MCF 10A (cell line): Measurements from ENCODE around the gene PPP1R14D. TPM values are rescaled to one million over a fixed set of nuclear protein-coding genes. Genes with fewer than 3 reads are reported as not detected.

Experiments used
- BruUV-seq: library from RNA; stranded (reverse); fragments of 400-500 nt; replicated peaks from 2 replicates; lab custom pipeline; 2021; lab: Mats Ljungman, UMichigan
- CTCF ChIA-PET: fragments of 300-600 bp; sonication (Branson Sonifier 250); formaldehyde crosslinking; extraction: SDS; loops from one replicate; lab custom pipeline; 2021; ENCODE audit warnings: antibody characterized with exemption, inconsistent platforms; lab: Yijun Ruan, JAX
- POLR2A ChIA-PET: fragments of 300-600, 350-650 bp; sonication (Branson Sonifier 250); formaldehyde crosslinking; extraction: SDS; loops from one replicate; lab custom pipeline; 2020; ENCODE audit warnings: antibody characterized with exemption, inconsistent platforms; lab: Yijun Ruan, JAX
- DNase-seq: peaks from one replicate; pipeline ENCODE4 v3.0.0-alpha.2; 2018; ENCODE audit not compliant: unreplicated experiment
- H3K27ac Mint-ChIP-seq: one replicate; pipeline ENCODE4 v1.8.0; 2022; ENCODE audit warnings: mild to moderate bottlenecking, low read depth, mixed read lengths; ENCODE audit not compliant: unreplicated experiment
- H3K27me3 Mint-ChIP-seq: one replicate; pipeline ENCODE4 v1.8.0; 2022; ENCODE audit warnings: mixed read lengths; ENCODE audit not compliant: insufficient read depth, unreplicated experiment
- H3K36me3 Mint-ChIP-seq: one replicate; pipeline ENCODE4 v1.8.0; 2022; ENCODE audit warnings: mild to moderate bottlenecking, moderate library complexity, mixed read lengths; ENCODE audit not compliant: insufficient read depth, unreplicated experiment
- H3K4me1 Mint-ChIP-seq: one replicate; pipeline ENCODE4 v1.8.0; 2022; ENCODE audit warnings: mixed read lengths; ENCODE audit not compliant: insufficient read depth, unreplicated experiment
- H3K4me3 Mint-ChIP-seq: one replicate; pipeline ENCODE4 v1.8.0; 2022; ENCODE audit warnings: mild to moderate bottlenecking, moderate library complexity, mixed read lengths; ENCODE audit not compliant: unreplicated experiment
- H3K9me3 Mint-ChIP-seq: one replicate; pipeline ENCODE4 v1.8.0; 2022; ENCODE audit warnings: mixed read lengths; ENCODE audit not compliant: unreplicated experiment
- CTCF ChIP-seq: fragments of 200-600 bp; IDR thresholded peaks from one replicate; pipeline ENCODE4 v1.8.0; 2022; ENCODE audit warnings: antibody characterized with exemption, mild to moderate bottlenecking; ENCODE audit not compliant: unreplicated experiment
- intact Hi-C: fragments of 100-400 bp; cut with micrococcal nuclease; formaldehyde crosslinking; loops from 2 replicates; pipeline ENCODE4 v1.14.1; 2022
- total RNA-seq: library from RNA; stranded (reverse); gene quantifications from 2 replicates; pipeline ENCODE4 v1.2.3, GENCODE V29; 2022

The PPP1R14D gene
- total RNA-seq, 1 experiment from 2014 or later = not detected

DNA sequence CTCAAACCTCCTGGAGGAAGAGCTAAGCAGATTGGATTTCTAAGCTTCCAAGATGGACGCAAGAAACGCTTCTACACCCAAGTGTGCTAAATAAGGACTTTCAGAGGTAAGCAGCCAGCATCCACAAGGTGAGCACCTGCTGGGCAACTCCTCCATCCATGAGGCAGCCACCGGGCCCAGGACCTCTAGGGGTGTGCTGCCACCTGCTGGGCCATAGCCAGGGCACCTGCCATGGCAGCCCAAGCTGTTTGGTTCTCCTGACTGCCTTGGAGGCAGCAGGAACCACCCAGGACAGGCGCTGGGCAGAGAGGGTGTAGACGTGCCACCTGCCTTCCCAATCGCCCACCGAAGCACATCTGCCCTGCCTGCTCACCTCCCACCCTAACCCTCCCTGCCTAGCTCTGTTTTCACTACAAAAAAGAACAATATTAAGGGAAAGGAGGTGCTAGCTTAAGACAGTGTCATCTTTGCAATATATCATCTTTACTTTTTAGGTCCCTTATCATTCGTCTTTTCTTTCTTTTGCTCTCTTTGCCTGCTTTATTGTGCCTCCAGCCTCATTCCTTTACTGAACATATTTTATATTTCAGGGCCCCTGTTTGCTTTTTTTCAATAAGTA is 45.8 kb downstream of the PPP1R14D start:
- no TSS peak for BruUV-seq
- no peak overlapping the region for H3K4me3 Mint-ChIP-seq
- H3K27me3 Mint-ChIP-seq = no peaks in the 10 kb centered on the region
- peaks cover 27% of the 10 kb centered on the region for H3K36me3 Mint-ChIP-seq
- intact Hi-C loops = loop anchor here (1.0 to 5.0 kb wide), 3 partner anchors 36 to 194 kb away; no protein-coding TSS in a partner anchor
- H3K4me1 Mint-ChIP-seq = peaks cover 17% of the 10 kb centered on the region
- TF ChIP-seq CTCF = peak; percentile 72
- no peak overlapping the region for H3K27ac Mint-ChIP-seq
- ChIA-PET CTCF (interaction anchor here (0.5 to 2.1 kb wide), 37 partner anchors 10 to 672 kb away, joined by 3 to 27 read pairs (median 4); partner anchors contain the start of genes C15orf62 and VPS18), POLR2A (interaction anchor here (0.6 to 1.3 kb wide), 9 partner anchors 10 to 74 kb away, joined by 3 to 4 read pairs (median 3); partner anchors contain the start of gene C15orf62)
- H3K9me3 Mint-ChIP-seq = no peaks in the 10 kb centered on the region
- peak; percentile 83 for DNase-seq

GRCh38 chr15:40776537-40777141 is 51.9 kb downstream of the PPP1R14D start:
- ChIA-PET POLR2A (interaction anchor here (0.5 to 4.2 kb wide), 19 partner anchors 8 to 1516 kb away, joined by 3 to 28 read pairs (median 4); partner anchors contain the start of genes DNAJC17, GCHFR, RAD51 and SPINT1), CTCF (interaction anchor here (0.5 to 2.4 kb wide), 17 partner anchors 8 to 1974 kb away, joined by 3 to 18 read pairs (median 3); partner anchors contain the start of gene RHOV)
- no peak for TF ChIP-seq CTCF
- peak; percentile 96 for DNase-seq
- Mint-ChIP-seq H3K4me3 (peak overlapping the region; percentile 57), H3K27me3 (no peaks in the 10 kb centered on the region), H3K27ac (peak overlapping the region; percentile 72), H3K36me3 (peaks cover 66% of the 10 kb centered on the region), H3K4me1 (peaks cover 12% of the 10 kb centered on the region), H3K9me3 (no peaks in the 10 kb centered on the region)
- intact Hi-C loops = no loop called here
- no TSS peak for BruUV-seq

- BruUV-seq = no TSS peak
- ChIA-PET POLR2A (interaction anchor here (0.5 to 4.2 kb wide), 14 partner anchors 7 to 535 kb away, joined by 3 to 28 read pairs (median 5); partner anchors contain the start of genes DNAJC17, GCHFR, RAD51 and SPINT1), CTCF (interaction anchor here (0.5 to 2.4 kb wide), 15 partner anchors 9 to 1975 kb away, joined by 3 to 18 read pairs (median 3); partner anchors contain the start of gene RHOV)
- H3K9me3 Mint-ChIP-seq = no peaks in the 10 kb centered on the region
- no peak for TF ChIP-seq CTCF
- H3K27ac Mint-ChIP-seq = peak overlapping the region; percentile 72
- peaks cover 19% of the 10 kb centered on the region for H3K4me1 Mint-ChIP-seq
- intact Hi-C loops = no loop called here
- DNase-seq = no peak
- no peaks in the 10 kb centered on the region for H3K27me3 Mint-ChIP-seq
- H3K36me3 Mint-ChIP-seq = peaks cover 72% of the 10 kb centered on the region
- H3K4me3 Mint-ChIP-seq = peak overlapping the region; percentile 57
Measured at GRCh38 chr15:40775740-40776536, 52.6 kb downstream of the PPP1R14D start.
